SH-SY5Y (cell line): ENCODE measurements around the gene SELENON.

Source experiments
- GATA2 ChIP-seq: IDR thresholded peaks from 2 replicates; pipeline ENCODE4 v1.6.1; 2011; ENCODE audit warnings: mild to moderate bottlenecking, low read depth, low read length
- GATA3 ChIP-seq: IDR thresholded peaks from 2 replicates; pipeline ENCODE4 v1.6.1; 2011; ENCODE audit warnings: low read depth, mild to moderate bottlenecking, low read length, moderate library complexity

DNA sequence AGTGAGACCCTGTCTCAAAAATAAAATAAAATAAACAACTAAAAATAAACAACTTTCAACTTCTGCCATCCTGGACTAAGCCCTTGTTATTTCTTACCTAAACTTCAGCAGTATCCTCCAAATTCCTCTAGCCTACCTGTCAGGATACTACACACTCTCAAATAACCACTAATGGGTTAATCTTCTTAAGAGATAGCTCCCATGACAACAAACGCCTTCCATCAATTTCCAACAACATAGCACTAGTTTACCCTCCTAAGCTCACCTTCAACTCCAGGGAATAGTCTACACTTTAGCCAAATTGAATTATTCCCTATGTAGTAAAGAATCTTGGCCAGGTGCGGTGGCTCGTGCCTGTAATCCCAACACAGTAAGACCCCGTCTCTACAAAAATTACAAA lies 47.9 kb downstream of the SELENON start:
- TF ChIP-seq GATA2 (no peak), GATA3 (no peak)
